UCSD-AML1 (cell line): ENCODE data around the gene PDE10A.

ENCODE experiments used
- DNase-seq: peaks from one replicate; lab custom pipeline; 2025; ENCODE audit not compliant: unreplicated experiment; lab: John Stamatoyannopoulos, UW

The PDE10A gene

DNA sequence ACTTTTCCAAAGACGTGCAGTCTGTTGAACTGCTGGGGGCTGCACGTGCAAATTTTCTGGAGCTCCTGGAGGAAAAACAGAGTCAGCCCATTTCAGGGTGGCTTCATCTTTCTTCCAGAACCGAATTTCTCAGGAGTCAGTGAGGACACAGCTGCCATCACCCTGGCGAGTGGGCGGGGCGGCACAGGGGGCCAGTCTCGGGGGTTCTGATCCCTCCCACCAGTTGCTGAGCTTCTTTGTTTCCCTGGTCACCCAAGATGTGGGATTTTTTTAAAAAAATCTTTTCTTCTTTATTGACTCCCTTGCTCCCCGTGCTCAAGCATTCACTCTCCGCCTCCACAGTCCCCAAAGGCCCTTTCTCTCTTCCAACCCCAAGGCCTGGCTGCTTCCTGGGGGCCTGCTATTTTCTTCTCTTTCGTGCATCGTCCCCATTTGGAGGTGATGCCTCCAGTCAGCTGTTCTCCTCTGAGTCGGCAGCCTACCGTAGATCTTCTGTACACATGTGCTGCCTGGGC, 362.6 kb downstream of the PDE10A start:
- DNase-seq = no peak

DNA sequence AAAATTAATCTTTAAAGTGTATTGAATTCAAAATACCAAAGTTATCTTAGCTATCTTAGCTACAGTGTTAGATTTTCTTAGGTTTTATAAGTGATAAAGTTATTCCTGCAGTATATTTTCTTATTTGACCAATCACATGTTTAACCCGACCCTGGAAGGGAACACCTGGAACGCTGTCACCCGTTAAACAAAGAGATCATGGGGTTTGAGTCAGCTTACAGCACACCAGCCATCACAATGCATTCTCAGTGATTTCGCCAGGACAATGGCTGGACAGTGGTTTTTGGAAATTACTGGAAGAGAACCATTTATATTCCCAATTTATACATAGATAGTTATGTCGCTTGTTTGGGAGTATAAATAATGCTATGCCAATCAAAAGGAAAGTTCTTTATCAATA, 364.2 kb downstream of the PDE10A start:
- DNase-seq = no peak

DNA sequence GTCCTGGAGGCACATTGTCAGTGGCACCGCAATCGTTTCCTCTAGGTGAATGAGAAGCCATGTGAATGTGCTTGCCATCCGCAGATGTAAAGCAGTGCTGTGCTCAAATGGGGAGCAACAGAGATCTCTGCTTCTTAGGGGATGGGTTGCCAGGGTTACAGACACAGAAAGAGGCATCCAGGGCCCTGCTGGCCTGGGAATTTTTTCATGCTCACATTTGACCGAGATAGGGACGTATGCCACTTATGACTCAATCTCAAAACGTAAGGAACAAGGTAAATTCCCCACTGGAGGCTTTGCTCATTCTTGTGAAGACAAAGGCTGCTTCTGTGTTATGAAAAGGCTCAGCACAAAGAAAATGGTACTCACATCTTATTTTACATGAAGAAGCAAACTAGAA, 364.6 kb downstream of the PDE10A start:
- no peak for DNase-seq

DNA sequence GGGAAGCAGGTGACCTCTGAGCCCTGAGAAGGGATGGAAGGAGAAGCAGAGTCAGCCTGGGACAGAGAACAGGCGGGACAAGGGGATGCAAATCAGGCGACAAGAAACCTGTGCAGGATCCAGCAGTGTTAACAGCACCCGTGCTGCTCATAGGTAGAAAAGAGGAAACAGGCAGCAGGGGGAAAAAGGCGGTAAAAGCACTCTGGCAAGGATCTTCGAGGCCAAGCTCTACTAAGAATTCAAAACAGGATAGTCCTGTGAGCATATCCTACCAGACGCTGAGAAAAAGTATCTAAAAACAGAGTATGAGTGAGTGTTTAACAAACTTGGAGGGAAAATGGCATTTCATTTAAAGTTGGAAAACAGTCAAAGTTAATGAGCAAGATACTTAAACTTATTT, 370.4 kb downstream of the PDE10A start:
- no peak for DNase-seq
